H1 (cell line): ENCODE data around the gene HYCC1. TPM values are rescaled to one million over a fixed set of nuclear protein-coding genes. Genes with fewer than 3 reads are reported as not detected.

Experiments used
- CTCF ChIA-PET: fragments of 300-600 bp; sonication (Branson Sonifier 250); formaldehyde crosslinking; loops from one replicate; lab custom pipeline; 2021; ENCODE audit not compliant: partially characterized antibody; lab: Charles Lee
- POLR2A ChIA-PET: fragments of 300-600 bp; sonication (Branson Sonifier 250); formaldehyde crosslinking; loops from one replicate; lab custom pipeline; 2021; ENCODE audit warnings: inconsistent platforms; ENCODE audit not compliant: partially characterized antibody; lab: Charles Lee
- DNase-seq, 2 experiments: peaks; one replicate each; pipeline versions ENCODE4 v3.0.0 to v3.0.0-alpha.2; 2010 to 2022; ENCODE audit warnings: low spot score in 2 of 2, low read depth in 1 of 2, mixed read lengths in 1 of 2
- FAIRE-seq: peaks from 2 replicates; lab custom pipeline; 2011; peaks lifted over from hg19 to GRCh38; lab: Jason Lieb, UNC
- H2AFZ ChIP-seq: 2 replicates; pipeline ENCODE4 v1.8.1; 2012; ENCODE audit warnings: low read length, inconsistent platforms
- H2AK5ac ChIP-seq: 2 replicates; pipeline ENCODE4 v1.6.1; 2013; ENCODE audit warnings: low read depth, low read length
- H2BK120ac ChIP-seq: replicated peaks from 2 replicates; pipeline ENCODE3; 2013; ENCODE audit warnings: low read depth, low read length, inconsistent platforms
- H2BK12ac ChIP-seq: 2 replicates; pipeline ENCODE4 v1.6.1; 2013; ENCODE audit warnings: low read depth, low read length
- H2BK15ac ChIP-seq: 2 replicates; pipeline ENCODE4 v1.6.1; 2013; ENCODE audit warnings: low read length
- H2BK20ac ChIP-seq: 2 replicates; pipeline ENCODE4 v1.6.1; 2013; ENCODE audit warnings: low read length
- H2BK5ac ChIP-seq: 2 replicates; pipeline ENCODE4 v1.6.1; 2013; ENCODE audit warnings: low read depth, low read length
- H3K14ac ChIP-seq: 2 replicates; pipeline ENCODE4 v1.6.1; 2013; ENCODE audit warnings: inconsistent platforms; ENCODE audit not compliant: insufficient read length
- H3K18ac ChIP-seq: 2 replicates; pipeline ENCODE4 v1.6.1; 2013; ENCODE audit warnings: low read length; ENCODE audit errors: extremely low read depth
- H3K23ac ChIP-seq: 2 replicates; pipeline ENCODE4 v1.6.1; 2013; ENCODE audit warnings: inconsistent platforms; ENCODE audit not compliant: insufficient read length
- H3K23me2 ChIP-seq: 2 replicates; pipeline ENCODE4 v1.6.1; 2013; ENCODE audit warnings: low read depth, low read length
- H3K27ac ChIP-seq: 2 replicates; pipeline ENCODE4 v1.6.1; 2011; ENCODE audit warnings: low read depth, low read length, inconsistent platforms
- H3K27me3 ChIP-seq, 4 experiments: replicated peaks in 1 of 4; 1 replicate in 1 of 4; 2 replicates in 3 of 4; pipeline versions ENCODE4 v1.6.1 to v1.8.1; 2011 to 2013; ENCODE audit warnings: low read length in 3 of 4, mild to moderate bottlenecking in 3 of 4, inconsistent platforms in 2 of 4, mixed read lengths in 2 of 4, moderate library complexity in 1 of 4; ENCODE audit not compliant: control insufficient read depth in 3 of 4, insufficient read depth in 3 of 4; ENCODE audit errors: extremely low read depth in 1 of 4
- H3K36me3 ChIP-seq, 4 experiments: 2 replicates each; pipeline versions ENCODE4 v1.6.1 to v1.8.1; 2011 to 2013; ENCODE audit warnings: mild to moderate bottlenecking in 4 of 4, low read length in 3 of 4, moderate library complexity in 2 of 4, control low read depth in 1 of 4, inconsistent platforms in 1 of 4; ENCODE audit not compliant: insufficient read depth in 4 of 4, control insufficient read depth in 2 of 4
- H3K4ac ChIP-seq: replicated peaks from 2 replicates; pipeline ENCODE3; 2013; ENCODE audit warnings: low read length, low read depth, mixed read lengths, inconsistent platforms; ENCODE audit not compliant: insufficient read length
- H3K4me1 ChIP-seq, 4 experiments: replicated peaks in 1 of 4; 1 replicate in 1 of 4; 2 replicates in 3 of 4; pipeline versions ENCODE4 v1.6.1 to v1.8.1; 2011 to 2013; ENCODE audit warnings: low read length in 3 of 4, inconsistent platforms in 2 of 4, mixed read lengths in 1 of 4; ENCODE audit not compliant: insufficient read depth in 4 of 4, control insufficient read depth in 3 of 4
- H3K4me2 ChIP-seq, 2 experiments: 2 replicates each; pipeline versions ENCODE4 v1.6.1 to v1.8.1; 2011 to 2013; ENCODE audit warnings: low read depth in 2 of 2, low read length in 2 of 2, control low read depth in 1 of 2, inconsistent platforms in 1 of 2, mild to moderate bottlenecking in 1 of 2; ENCODE audit not compliant: insufficient read depth in 1 of 2
- H3K4me3 ChIP-seq, 4 experiments: fragments of 200-600, 300-600 bp in 1 of 4; sonication (generic), shearing (Covaris generic), sonication (Bioruptor Twin) in 1 of 4; 2 replicates each; pipeline versions ENCODE4 v1.5.1 to v1.8.1; 2011 to 2016; ENCODE audit warnings: low read length in 4 of 4, low read depth in 3 of 4, control low read depth in 2 of 4, inconsistent platforms in 2 of 4, mild to moderate bottlenecking in 2 of 4, mixed read lengths in 1 of 4, moderate library complexity in 1 of 4; ENCODE audit not compliant: insufficient read depth in 2 of 4; ENCODE audit errors: extremely low read depth in 1 of 4
- H3K56ac ChIP-seq: replicated peaks from 2 replicates; pipeline ENCODE3; 2013; ENCODE audit warnings: low read depth, mild to moderate bottlenecking, mixed read lengths, low read length, inconsistent platforms; ENCODE audit not compliant: insufficient read length
- H3K79me1 ChIP-seq: 2 replicates; pipeline ENCODE4 v1.6.1; 2013; ENCODE audit warnings: low read depth, low read length, control low read depth
- H3K79me2 ChIP-seq, 2 experiments: 2 replicates each; pipeline versions ENCODE4 v1.6.1 to v1.8.1; 2012 to 2013; ENCODE audit warnings: low read length in 2 of 2, mild to moderate bottlenecking in 2 of 2, inconsistent platforms in 1 of 2; ENCODE audit not compliant: insufficient read depth in 2 of 2, control insufficient read depth in 1 of 2
- H3K9ac ChIP-seq, 4 experiments: replicated peaks in 1 of 4; 1 replicate in 1 of 4; 2 replicates in 3 of 4; pipeline versions ENCODE4 v1.6.1 to v1.8.1; 2011 to 2013; ENCODE audit warnings: low read depth in 3 of 4, low read length in 3 of 4, control low read depth in 2 of 4, mild to moderate bottlenecking in 2 of 4, moderate library complexity in 2 of 4, inconsistent platforms in 1 of 4; ENCODE audit errors: extremely low read depth in 1 of 4
- H3K9me3 ChIP-seq, 2 experiments: 2 replicates each; pipeline versions ENCODE4 v1.6.1 to v1.8.1; 2012 to 2013; ENCODE audit warnings: mild to moderate bottlenecking in 2 of 2, moderate library complexity in 2 of 2, control low read depth in 1 of 2, inconsistent platforms in 1 of 2, low read depth in 1 of 2, low read length in 1 of 2, mixed read lengths in 1 of 2; ENCODE audit not compliant: insufficient read depth in 2 of 2
- H4K20me1 ChIP-seq, 2 experiments: replicated peaks in 1 of 2; 2 replicates each; pipeline versions ENCODE3 to v1.8.1; 2011 to 2013; ENCODE audit warnings: inconsistent platforms in 2 of 2, low read length in 2 of 2, mild to moderate bottlenecking in 1 of 2; ENCODE audit not compliant: insufficient read depth in 2 of 2, control insufficient read depth in 1 of 2
- H4K5ac ChIP-seq: 2 replicates; pipeline ENCODE4 v1.6.1; 2013; ENCODE audit warnings: low read length, low read depth, mixed read lengths, inconsistent platforms; ENCODE audit not compliant: insufficient read length
- H4K8ac ChIP-seq: 2 replicates; pipeline ENCODE4 v1.8.0; 2013; ENCODE audit warnings: mild to moderate bottlenecking, moderate library complexity, low read length, inconsistent platforms; ENCODE audit not compliant: insufficient read depth; ENCODE audit errors: extremely low read depth
- H4K91ac ChIP-seq: replicated peaks from 2 replicates; pipeline ENCODE3; 2013; ENCODE audit warnings: low read length, mixed read lengths, inconsistent platforms; ENCODE audit not compliant: insufficient read length
- BCL11A ChIP-seq, 2 experiments: IDR thresholded peaks; one replicate each; pipeline ENCODE4 v1.6.1; 2011; ENCODE audit warnings: low read depth in 2 of 2, low read length in 2 of 2, mild to moderate bottlenecking in 2 of 2
- GABPA ChIP-seq: IDR thresholded peaks from 2 replicates; pipeline ENCODE4 v1.6.1; 2011; ENCODE audit warnings: mild to moderate bottlenecking, low read length, moderate library complexity, borderline replicate concordance; ENCODE audit not compliant: insufficient read depth
- KDM1A ChIP-seq: fragments of 200-600, 300-600 bp; sonication (generic); IDR thresholded peaks from 2 replicates; pipeline ENCODE4 v1.7.1; 2016; ENCODE audit warnings: mild to moderate bottlenecking, low read length, borderline replicate concordance
- NRF1 ChIP-seq: IDR thresholded peaks from 2 replicates; pipeline ENCODE4 v1.6.1; 2011; ENCODE audit warnings: mild to moderate bottlenecking, low read depth, low read length, improper control_type of control experiment
- POLR2AphosphoS5 ChIP-seq: IDR thresholded peaks from 2 replicates; pipeline ENCODE4 v1.6.1; 2011; ENCODE audit warnings: low read depth, low read length
- RXRA ChIP-seq: IDR thresholded peaks from 2 replicates; pipeline ENCODE4 v1.6.1; 2011; ENCODE audit warnings: low read depth, mild to moderate bottlenecking, low read length, moderate library complexity; ENCODE audit not compliant: insufficient read depth
- SIN3A ChIP-seq, 2 experiments: IDR thresholded peaks in 1 of 2; conservative IDR thresholded peaks in 1 of 2; 2 replicates each; pipeline ENCODE4 v1.6.1; 2011 to 2012; ENCODE audit warnings: low read length in 2 of 2, improper control_type of control experiment in 1 of 2, low read depth in 1 of 2, mild to moderate bottlenecking in 1 of 2
- whole genome bisulfite sequencing, 2 experiments: shearing (Covaris generic) in 1 of 2; methylation state at CpG; one replicate each; pipeline versions ENCODE4 v1.1.6 to v1.1.7; 2013 to 2015; ENCODE audit warnings: low lambda C conversion rate in 2 of 2, mixed read lengths in 2 of 2, inconsistent platforms in 1 of 2, low coverage in 1 of 2, missing lambda C conversion rate in 1 of 2; ENCODE audit not compliant: insufficient replicate concordance in 2 of 2, insufficient coverage in 1 of 2, insufficient read length in 1 of 2; ENCODE audit errors: extremely low coverage in 1 of 2, missing lambda C conversion rate in 1 of 2; 5-methylcytosine and 5-hydroxymethylcytosine counted together
- polyA plus RNA-seq, 7 experiments: library from polyadenylated mRNA; depleted of rRNA in 3 of 7; stranded (reverse) in 5 of 7; unstranded in 2 of 7; fragments of >200 nt in 5 of 7; fragments of 200-250 nt in 2 of 7; gene quantifications; 1 replicate in 5 of 7; 2 replicates in 1 of 7; 4 replicates in 1 of 7; pipeline versions ENCODE4 v1.2.1 to v1.2.3, GENCODE V29; 2011 to 2013; ENCODE audit warnings: missing spikeins in 2 of 7, mixed read lengths in 2 of 7
- total RNA-seq: library from RNA; stranded (reverse); fragmentation: NEBNext Ultra II Directional; extraction: Animal tissue kit (Norgen Biotek cat#: 25700); gene quantifications from 2 replicates; pipeline ENCODE4 v1.2.1, GENCODE V29; 2021

HYCC1 gene
- total and polyA plus RNA-seq, 2 of the 8 experiments (the other 6 are each of a cell fraction or from before 2014, with no cell fraction given), result 20.2 to 142 TPM

DNA sequence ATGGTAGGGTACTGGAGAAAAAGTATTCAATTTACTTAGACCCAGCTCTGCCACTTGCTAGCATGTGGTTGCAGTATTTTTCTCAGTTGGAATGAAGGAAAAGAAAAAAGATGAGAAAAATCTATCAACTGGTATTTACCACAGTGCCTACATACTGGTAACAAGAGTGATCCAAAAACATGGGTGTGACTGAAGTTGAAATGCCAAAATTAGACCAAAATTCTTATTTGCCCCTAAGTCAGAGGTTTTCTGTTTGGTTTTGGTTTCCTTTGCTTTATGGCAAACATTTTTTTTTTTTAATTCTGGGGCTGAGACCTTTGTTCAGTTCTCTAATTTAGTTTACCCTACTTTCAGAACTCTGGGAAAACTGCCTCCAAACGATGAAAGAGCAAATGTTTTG is 12.3 kb downstream of the HYCC1 start:
- DNase-seq (no peak), FAIRE-seq (no peak)
- POLR2A ChIA-PET, result interaction anchor here (1.4 kb wide), 1 partner anchor 11 kb away, joined by 4 read pairs; no protein-coding TSS in a partner anchor
- Histone ChIP-seq H3K23ac (no peak overlapping the region), H3K4me1 (peaks cover 2 to 7% (median 2%) of the 10 kb centered on the region in 4 experiments; a peak in 6 of 7 replicates), H2AFZ (no peak overlapping the region), H4K20me1 (no peaks in the 10 kb centered on the region), H3K4me2 (no peak overlapping the region), H2BK15ac (no peak overlapping the region), H3K56ac (no peak overlapping the region), H4K91ac (no peak overlapping the region), H4K8ac (no peak overlapping the region), H3K23me2 (no peaks in the 10 kb centered on the region), H3K18ac (no peak overlapping the region), H2BK120ac (no peak overlapping the region), H3K4ac (no peak overlapping the region), H4K5ac (no peak overlapping the region), H2BK20ac (no peak overlapping the region), H3K4me3 (no peak overlapping the region), H3K79me2 (peaks cover 0 to 89% of the 10 kb centered on the region in 2 experiments; a peak in 3 of 4 replicates), H3K79me1 (peaks cover 2% of the 10 kb centered on the region; the same call in 1 of the 2 replicates), H3K27me3 (no peaks in the 10 kb centered on the region), H3K9me3 (no peaks in the 10 kb centered on the region), H2BK12ac (no peak overlapping the region), H3K9ac (no peak overlapping the region), H3K36me3 (no peaks in the 10 kb centered on the region), H2AK5ac (no peak overlapping the region), H2BK5ac (no peak overlapping the region), H3K27ac (no peak overlapping the region), H3K14ac (no peak overlapping the region)
- CTCF ChIA-PET, result no interaction called here
- 100% methylated on average over 1 of the region's 1 CpG; no CpG with 5 or more reads in 1 of the 2 experiments for WGBS, 2 experiments
- TF ChIP-seq GABPA (no peak), SIN3A (conservative IDR thresholded peaks at IDR 0.05 in 1 of 2, IDR thresholded peaks at IDR 0.05 in 1 of 2; ENCODE audit: low read depth in 1 of 2, low read length in 2 of 2) (no peak), BCL11A (IDR thresholded peaks at IDR 0.05; ENCODE audit: low read depth in 2 of 2, low read length in 2 of 2) (no peak), KDM1A (no peak), NRF1 (no peak), POLR2AphosphoS5 (no peak), RXRA (no peak)
